GM23338 (cell line): ENCODE data around the gene WASHC2A.
"Not testable (repeated sequence)": the region's sequence is repeated elsewhere in the genome, so short reads cannot be mapped to it uniquely, and the experiment has no call there.

Source experiments
- CTCF ChIP-seq, 2 experiments: fragments of 200-600 bp in 1 of 2; sonication (generic) in 1 of 2; conservative IDR thresholded peaks; 2 replicates each; pipeline versions ENCODE4 v1.5.1 to v1.6.1; 2016 to 2017; ENCODE audit warnings: antibody characterized with exemption in 2 of 2, low read depth in 2 of 2, mild to moderate bottlenecking in 2 of 2, moderate library complexity in 1 of 2
- EZH2 ChIP-seq: fragments of 200-600 bp; sonication (generic); IDR thresholded peaks from one replicate; pipeline ENCODE4 v1.8.0; 2017; ENCODE audit warnings: antibody characterized with exemption, mild to moderate bottlenecking, low read depth; ENCODE audit not compliant: unreplicated experiment
- EZH2phosphoT487 ChIP-seq: fragments of 200-600 bp; sonication (generic); IDR thresholded peaks from one replicate; pipeline ENCODE4 v1.8.1; 2018; ENCODE audit warnings: antibody characterized with exemption; ENCODE audit not compliant: unreplicated experiment
- POLR2AphosphoS5 ChIP-seq: IDR thresholded peaks from 2 replicates; pipeline ENCODE4 v1.6.1; 2016; ENCODE audit warnings: antibody characterized with exemption, low read depth
- REST ChIP-seq: IDR thresholded peaks from one replicate; pipeline ENCODE4 v1.6.1; 2018; ENCODE audit warnings: antibody characterized with exemption; ENCODE audit not compliant: unreplicated experiment
- ZNF114 ChIP-seq: fragments of 250-450 bp; sonication (Bioruptor Pico); IDR thresholded peaks from 2 replicates; pipeline ENCODE4 v1.5.0; 2020; ENCODE audit warnings: mild to moderate bottlenecking, moderate library complexity

GRCh38 chr10:50108999-50109698 is 41.4 kb downstream of the WASHC2A start:
- not testable (repeated sequence) for TF ChIP-seq POLR2AphosphoS5; CTCF (conservative IDR thresholded peaks at IDR 0.05; ENCODE audit: low read depth in 2 of 2); REST; EZH2; ZNF114 (CRISPR knock-in tag); EZH2phosphoT487
